Measurements from ENCODE around the gene WTAP. TPM values are rescaled to one million over a fixed set of nuclear protein-coding genes. Genes with fewer than 3 reads are reported as not detected.
"Not testable (repeated sequence)": the region's sequence is repeated elsewhere in the genome, so short reads cannot be mapped to it uniquely, and the experiment has no call there.

WTAP gene
- total and polyA plus RNA-seq, 2 experiments from 2014 or later: 108 to 121 TPM

- TF ChIP-seq ZNF462 (CRISPR knock-in tag; IDR thresholded peaks at IDR 0.05) (no peak), REST (IDR thresholded peaks at IDR 0.05; ENCODE audit: unreplicated experiment) (no peak)
These were observed 2.5 kb upstream of the WTAP start (continued) for GRCh38 chr6:159724778-159725177.

- peaks cover 11% of the 10 kb centered on the region for H3K4me1 Mint-ChIP-seq
- H3K27ac ChIP-seq (ENCODE audit: low read depth); H3K9me3 Mint-ChIP-seq; H3K4me3 ChIP-seq; H3K9me2 ChIP-seq (ENCODE audit: insufficient read depth); H3K27me3 ChIP-seq (ENCODE audit: insufficient read depth); H3K36me3 ChIP-seq (ENCODE audit: insufficient read depth); ATAC-seq; H3F3A ChIP-seq (replicated peaks; ENCODE audit: low read depth); H2AFZ ChIP-seq; H3K27ac Mint-ChIP-seq; DNase-seq (ENCODE audit: low spot score): not testable (repeated sequence)
- H3K4me2 ChIP-seq: peak overlapping the region; percentile 81; the same call in 1 of the 2 replicates
- H3K27me3 Mint-ChIP-seq (ENCODE audit: insufficient read depth, low read depth, poor library complexity): peaks cover 13% of the 10 kb centered on the region
- peaks cover 81% of the 10 kb centered on the region for H3K79me2 ChIP-seq (replicated peaks; ENCODE audit: insufficient read depth)
- H3K4me1 ChIP-seq (ENCODE audit: insufficient read depth): peaks cover 19% of the 10 kb centered on the region
- H4K20me1 ChIP-seq (replicated peaks; ENCODE audit: insufficient read depth): peaks cover 24% of the 10 kb centered on the region
- peaks cover 32% of the 10 kb centered on the region; the same call in 2 of the 3 replicates for H3K36me3 Mint-ChIP-seq (ENCODE audit: low read depth)
- H3K4me3 Mint-ChIP-seq: peak overlapping the region; percentile 99
These were observed 2.1 kb upstream of the WTAP start for GRCh38 chr6:159725208-159725607.

Measured in GM23338 (cell line).